GM12878 (cell line): ENCODE results near the gene FAM120AOS.

Experiments
- EZH2 ChIP-seq: IDR thresholded peaks from 2 replicates; pipeline ENCODE4 v1.6.1; 2012; ENCODE audit warnings: low read depth, mild to moderate bottlenecking, control low read depth, inconsistent platforms, low read length, borderline replicate concordance; ENCODE audit not compliant: control insufficient read depth
- FOXM1 ChIP-seq: IDR thresholded peaks from 2 replicates; pipeline ENCODE4 v1.6.1; 2012; ENCODE audit warnings: low read depth, mild to moderate bottlenecking, inconsistent platforms, low read length, moderate library complexity
- POLR2A ChIP-seq: IDR thresholded peaks from 2 replicates; pipeline ENCODE4 v1.6.1; 2011; ENCODE audit warnings: low read depth, mild to moderate bottlenecking, low read length
- TF ChIP-seq, protein P1 (sequence below), 3 experiments: IDR thresholded peaks in 2 of 3; conservative IDR thresholded peaks in 1 of 3; 2 replicates each; pipeline ENCODE4 v1.5.1; 2011; ENCODE audit warnings: low read depth in 3 of 3, low read length in 3 of 3, mild to moderate bottlenecking in 3 of 3, control low read depth in 2 of 3, moderate library complexity in 2 of 3, inconsistent platforms in 1 of 3, mixed read lengths in 1 of 3; ENCODE audit not compliant: control insufficient read depth in 2 of 3, insufficient read depth in 1 of 3; ENCODE audit errors: extremely low read depth in 1 of 3

DNA sequence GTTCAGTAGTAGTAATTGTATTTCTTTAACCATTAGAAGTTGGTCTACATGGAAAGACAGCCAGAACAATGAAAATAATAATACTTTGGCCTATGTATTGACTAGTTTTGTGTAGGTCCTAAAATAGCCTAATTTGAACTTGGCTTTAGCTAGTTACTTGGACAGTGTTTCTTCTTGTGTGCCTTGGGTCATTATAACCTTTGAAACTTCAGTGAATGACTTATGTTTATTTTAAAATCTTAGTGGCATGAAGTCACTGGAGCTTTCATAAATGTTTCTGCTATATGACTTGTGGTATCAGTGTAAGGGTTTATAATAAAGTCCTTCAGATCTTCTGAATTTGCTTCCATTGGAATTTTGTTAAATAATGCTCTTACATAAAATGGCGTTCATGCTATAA, 2.6 kb upstream of the FAM120AOS start:
- TF ChIP-seq EZH2 (no peak), FOXM1 (no peak), POLR2A (no peak)
- TF ChIP-seq, protein P1, sequence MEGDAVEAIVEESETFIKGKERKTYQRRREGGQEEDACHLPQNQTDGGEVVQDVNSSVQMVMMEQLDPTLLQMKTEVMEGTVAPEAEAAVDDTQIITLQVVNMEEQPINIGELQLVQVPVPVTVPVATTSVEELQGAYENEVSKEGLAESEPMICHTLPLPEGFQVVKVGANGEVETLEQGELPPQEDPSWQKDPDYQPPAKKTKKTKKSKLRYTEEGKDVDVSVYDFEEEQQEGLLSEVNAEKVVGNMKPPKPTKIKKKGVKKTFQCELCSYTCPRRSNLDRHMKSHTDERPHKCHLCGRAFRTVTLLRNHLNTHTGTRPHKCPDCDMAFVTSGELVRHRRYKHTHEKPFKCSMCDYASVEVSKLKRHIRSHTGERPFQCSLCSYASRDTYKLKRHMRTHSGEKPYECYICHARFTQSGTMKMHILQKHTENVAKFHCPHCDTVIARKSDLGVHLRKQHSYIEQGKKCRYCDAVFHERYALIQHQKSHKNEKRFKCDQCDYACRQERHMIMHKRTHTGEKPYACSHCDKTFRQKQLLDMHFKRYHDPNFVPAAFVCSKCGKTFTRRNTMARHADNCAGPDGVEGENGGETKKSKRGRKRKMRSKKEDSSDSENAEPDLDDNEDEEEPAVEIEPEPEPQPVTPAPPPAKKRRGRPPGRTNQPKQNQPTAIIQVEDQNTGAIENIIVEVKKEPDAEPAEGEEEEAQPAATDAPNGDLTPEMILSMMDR (IDR thresholded peaks at IDR 0.05 in 2 of 3, conservative IDR thresholded peaks at IDR 0.05 in 1 of 3; ENCODE audit: control insufficient read depth in 2 of 3, extremely low read depth in 1 of 3, insufficient read depth in 1 of 3, low read depth in 3 of 3, low read length in 3 of 3), result no peak
